AG08396 (cell line): ENCODE measurements around the gene ISM2.

Experiments
- DNase-seq: peaks from one replicate; pipeline ENCODE4 v3.0.0; 2012; ENCODE audit warnings: low spot score, mixed read lengths

ISM2 gene

GRCh38 chr14:77507762-77508161, 9.1 kb upstream of the ISM2 start:
- no peak for DNase-seq

- no peak for DNase-seq
Observed at GRCh38 chr14:77505031-77505430, 6.4 kb upstream of the ISM2 start.

GRCh38 chr14:77503138-77503537, 4.5 kb upstream of the ISM2 start:
- DNase-seq, result no peak

- no peak for DNase-seq
Observed at GRCh38 chr14:77502109-77502782, 3.6 kb upstream of the ISM2 start.

GRCh38 chr14:77498984-77499527, 440 bp upstream of the ISM2 start:
- peak; percentile 49 for DNase-seq

- no peak for DNase-seq
Observed at GRCh38 chr14:77495334-77495733, 3.3 kb downstream of the ISM2 start.

GRCh38 chr14:77491056-77491455, 7.6 kb downstream of the ISM2 start:
- DNase-seq, result no peak

GRCh38 chr14:77490347-77490986, 8.1 kb downstream of the ISM2 start:
- DNase-seq, result no peak

GRCh38 chr14:77489041-77489440, 9.6 kb downstream of the ISM2 start:
- no peak for DNase-seq

- DNase-seq, result no peak
Observed at GRCh38 chr14:77488558-77488957, 10.1 kb downstream of the ISM2 start.

GRCh38 chr14:77485901-77486678, 12.5 kb downstream of the ISM2 start:
- peak; percentile 85 for DNase-seq

- DNase-seq, result peak; percentile 23
Observed at GRCh38 chr14:77485256-77485655, 13.4 kb downstream of the ISM2 start.

GRCh38 chr14:77482422-77482821, 16.2 kb downstream of the ISM2 start:
- no peak for DNase-seq

GRCh38 chr14:77478796-77479195, 19.8 kb downstream of the ISM2 start:
- no peak for DNase-seq

- no peak for DNase-seq
Observed at GRCh38 chr14:77478029-77478428, 20.6 kb downstream of the ISM2 start.

- no peak for DNase-seq
Observed at GRCh38 chr14:77475432-77476115, 23.0 kb downstream of the ISM2 start.

- DNase-seq, result no peak
Observed at GRCh38 chr14:77474479-77475177, 24.0 kb downstream of the ISM2 start.

GRCh38 chr14:77473921-77474320, 24.7 kb downstream of the ISM2 start:
- no peak for DNase-seq

GRCh38 chr14:77470224-77470870, 28.3 kb downstream of the ISM2 start:
- DNase-seq, result no peak

GRCh38 chr14:77469539-77469938, 29.1 kb downstream of the ISM2 start:
- DNase-seq, result no peak

- DNase-seq, result no peak
Observed at GRCh38 chr14:77469067-77469505, 29.5 kb downstream of the ISM2 start.
